Ovary (tissue), 9 donors: ENCODE results near the gene RIC8B. TPM values are rescaled to one million over a fixed set of nuclear protein-coding genes. Genes with fewer than 3 reads are reported as not detected.

Experiments used
- DNase-seq, 5 donors: peaks; one replicate each; pipeline ENCODE4 v3.0.0-alpha.2; 2019 to 2020
- H3K27ac ChIP-seq, 2 donors: fragments of 200-600 bp; one replicate each; pipeline versions ENCODE4 v1.5.1 to v1.8.0; 2019 to 2022
- H3K27me3 ChIP-seq: fragments of 200-600 bp; one replicate; pipeline ENCODE4 v1.8.0; 2022
- H3K36me3 ChIP-seq: fragments of 200-600 bp; sonication (generic); one replicate; pipeline ENCODE4 v1.5.1; 2019
- H3K4me1 ChIP-seq: one replicate; pipeline ENCODE4 v1.8.1; 2013; ENCODE audit warnings: mild to moderate bottlenecking, moderate library complexity; ENCODE audit not compliant: insufficient read depth
- H3K4me3 ChIP-seq: fragments of 200-600 bp; sonication (generic); one replicate; pipeline ENCODE4 v1.5.1; 2017
- H3K9me3 ChIP-seq, 2 donors: fragments of 200-600 bp in 1 of 2; sonication (generic) in 1 of 2; one replicate each; pipeline versions ENCODE4 v1.5.1 to v1.8.1; 2013 to 2019; ENCODE audit warnings: mild to moderate bottlenecking in 1 of 2, moderate library complexity in 1 of 2
- EP300 ChIP-seq: sonication (generic); formaldehyde crosslinking; IDR thresholded peaks from one replicate; pipeline ENCODE4 v1.6.1; 2017; ENCODE audit warnings: antibody characterized with exemption
- POLR2A ChIP-seq: fragments of 450-650 bp; IDR thresholded peaks from one replicate; pipeline ENCODE4 v1.6.1; 2017; ENCODE audit warnings: antibody characterized with exemption, mild to moderate bottlenecking, moderate library complexity
- WGBS, 3 donors: extraction: QIAGEN DNeasy Blood & Tissue Kit in 1 of 3; methylation state at CpG; one replicate each; pipeline versions ENCODE4 v1.1.5 to v1.1.7; 2013 to 2017; 5-methylcytosine and 5-hydroxymethylcytosine counted together
- intact Hi-C, 4 donors: fragments of 100-400 bp; cut with DNase I; formaldehyde crosslinking; loops; one replicate each; pipeline versions ENCODE4 v1.11.0 to v1.15.1; 2022 to 2023
- polyA plus RNA-seq, 2 donors: library from polyadenylated mRNA; stranded (reverse); fragments of 200-250 nt in 1 of 2; fragments of 350-450 nt in 1 of 2; fragmentation: Illumina TruSeq in 1 of 2; extraction: RNeasy Lipid Tissue Mini Kit (QIAGEN cat#74804) in 1 of 2; gene quantifications; one replicate each; pipeline ENCODE4 v1.2.3, GENCODE V29; 2013 to 2014
- total RNA-seq, 7 donors: library from RNA; depleted of rRNA in 2 of 7; stranded (reverse); fragments of >200 nt in 2 of 7; fragmentation: NEBNext Ultra II Directional in 3 of 7; extraction: Animal tissue kit (Norgen Biotek cat#: 25700) in 3 of 7; gene quantifications; one replicate each; pipeline versions ENCODE4 v1.1.0 to v1.2.4, GENCODE V29; 2016 to 2023
- TF ChIP-seq, protein P1 (sequence below), 3 donors: fragments of 450-650 bp in 2 of 3; fragments of 200-600 bp in 1 of 3; IDR thresholded peaks; one replicate each; pipeline versions ENCODE4 v1.5.1 to v1.8.0; 2016 to 2022; ENCODE audit warnings: antibody characterized with exemption in 3 of 3, mild to moderate bottlenecking in 1 of 3
- donor health status: DM: no; HTN: no; CAD: no; lungs with moderate emphysema.
- donor health status: DM: no; HTN: no; CAD: no.
- donor health status: Bipolar disorder and iron deficiency.
- donor health status: DM: yes; HTN: yes; CAD: no.
- donor health status: DM: no; HTN: no; CAD: no.
- donor health status: DM: yes; HTN: yes; CAD: no.

RIC8B gene
- total and polyA plus RNA-seq, 9 donors = 6.9 to 26.7 (median 16.3) TPM

GRCh38 chr12:106924268-106924861 is 149.9 kb downstream of the RIC8B start:
- no peaks in the 10 kb centered on the region for H3K4me1 ChIP-seq
- intact Hi-C loops = loop anchor here in 1 of 4 donors (5.0 kb wide), 1 partner anchor 537 kb away; no protein-coding TSS in a partner anchor
- TF ChIP-seq POLR2A (no peak), EP300 (no peak)
- TF ChIP-seq, protein P1, sequence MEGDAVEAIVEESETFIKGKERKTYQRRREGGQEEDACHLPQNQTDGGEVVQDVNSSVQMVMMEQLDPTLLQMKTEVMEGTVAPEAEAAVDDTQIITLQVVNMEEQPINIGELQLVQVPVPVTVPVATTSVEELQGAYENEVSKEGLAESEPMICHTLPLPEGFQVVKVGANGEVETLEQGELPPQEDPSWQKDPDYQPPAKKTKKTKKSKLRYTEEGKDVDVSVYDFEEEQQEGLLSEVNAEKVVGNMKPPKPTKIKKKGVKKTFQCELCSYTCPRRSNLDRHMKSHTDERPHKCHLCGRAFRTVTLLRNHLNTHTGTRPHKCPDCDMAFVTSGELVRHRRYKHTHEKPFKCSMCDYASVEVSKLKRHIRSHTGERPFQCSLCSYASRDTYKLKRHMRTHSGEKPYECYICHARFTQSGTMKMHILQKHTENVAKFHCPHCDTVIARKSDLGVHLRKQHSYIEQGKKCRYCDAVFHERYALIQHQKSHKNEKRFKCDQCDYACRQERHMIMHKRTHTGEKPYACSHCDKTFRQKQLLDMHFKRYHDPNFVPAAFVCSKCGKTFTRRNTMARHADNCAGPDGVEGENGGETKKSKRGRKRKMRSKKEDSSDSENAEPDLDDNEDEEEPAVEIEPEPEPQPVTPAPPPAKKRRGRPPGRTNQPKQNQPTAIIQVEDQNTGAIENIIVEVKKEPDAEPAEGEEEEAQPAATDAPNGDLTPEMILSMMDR (IDR thresholded peaks at IDR 0.05) = no peak

GRCh38 chr12:106926657-106927056 is 152.2 kb downstream of the RIC8B start:
- Histone ChIP-seq H3K4me1 (no peaks in the 10 kb centered on the region), H3K36me3 (no peaks in the 10 kb centered on the region), H3K27me3 (no peaks in the 10 kb centered on the region), H3K9me3 (no peaks in the 10 kb centered on the region), H3K4me3 (no peak overlapping the region), H3K27ac (no peak overlapping the region)
- intact Hi-C loops = no loop called here
- WGBS, 3 donors = 94 to 100% (median 95%) methylated on average over 1 of the region's 1 CpG
- TF ChIP-seq, protein P1 (IDR thresholded peaks at IDR 0.05) = no peak
- TF ChIP-seq POLR2A (no peak), EP300 (no peak)
- no peak for DNase-seq

More at GRCh38 chr12:106924268-106924861, 149.9 kb downstream of the RIC8B start:
- H3K4me3 ChIP-seq = no peak overlapping the region
- no peaks in the 10 kb centered on the region for H3K27me3 ChIP-seq
- H3K9me3 ChIP-seq = no peaks in the 10 kb centered on the region
- H3K36me3 ChIP-seq = no peaks in the 10 kb centered on the region
- no peak overlapping the region for H3K27ac ChIP-seq
- DNase-seq = no peak
- WGBS, 3 donors = 61% methylated on average over 3 of the region's 3 CpGs

DNA sequence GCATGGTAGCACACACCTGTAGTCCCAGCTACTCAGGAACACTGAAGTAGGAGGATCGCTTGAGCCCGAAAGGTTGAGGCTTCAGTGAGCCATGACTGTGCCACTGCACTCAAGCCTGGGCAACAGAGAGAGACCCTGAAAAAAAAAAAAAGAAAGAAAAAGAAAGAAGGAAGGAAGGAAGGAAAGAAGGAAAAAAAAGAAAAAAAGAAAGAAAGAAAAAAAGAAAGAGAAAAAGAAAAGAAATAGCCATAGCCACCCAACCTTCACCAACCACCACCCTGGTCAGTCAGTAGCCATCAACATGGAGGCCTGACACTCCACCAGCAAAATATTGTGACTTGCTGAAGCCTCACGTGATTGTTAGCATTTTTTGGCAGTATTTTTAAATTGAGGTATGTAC is 159.8 kb downstream of the RIC8B start:
- Histone ChIP-seq H3K4me3 (no peak overlapping the region), H3K4me1 (no peaks in the 10 kb centered on the region), H3K9me3 (no peaks in the 10 kb centered on the region), H3K27ac (no peak overlapping the region), H3K36me3 (no peaks in the 10 kb centered on the region), H3K27me3 (no peaks in the 10 kb centered on the region)
- DNase-seq = no peak
- 70 to 77% (median 73%) methylated on average over 3 of the region's 3 CpGs for WGBS, 3 donors
- TF ChIP-seq, protein P1 (IDR thresholded peaks at IDR 0.05) = no peak
- no peak for TF ChIP-seq POLR2A
- no peak for TF ChIP-seq EP300
- intact Hi-C loops = no loop called here

Other genes starting within 250 kb of the RIC8B start
- under 1 TPM in 1 of 7 donors, not detected in 6; 0.30 TPM for gene RFX4, start 191.7 kb upstream of the RIC8B start, total RNA-seq
- not detected for gene RFX4, start 191.7 kb upstream of the RIC8B start, polyA plus RNA-seq
- gene TMEM263, start 181.2 kb downstream of the RIC8B start, total RNA-seq = 10 to 100 TPM; 37.8 to 55.7 (median 49.7) TPM
- gene TMEM263, start 181.2 kb downstream of the RIC8B start, polyA plus RNA-seq = 10 to 100 TPM; 17.2 to 28.8 TPM
- gene MTERF2, start 212.5 kb downstream of the RIC8B start, total RNA-seq = 10 to 100 TPM; 11.7 to 21.9 (median 15.3) TPM
- gene MTERF2, start 212.5 kb downstream of the RIC8B start, polyA plus RNA-seq = 10 to 100 TPM; 14.0 to 16.5 TPM